ENCODE results near the gene NDUFAF8. TPM values are rescaled to one million over a fixed set of nuclear protein-coding genes. Genes with fewer than 3 reads are reported as not detected.

Gene NDUFAF8
- total RNA-seq, 4 donors from 2014 or later = 17.8 to 39.4 (median 25.9) TPM

DNA sequence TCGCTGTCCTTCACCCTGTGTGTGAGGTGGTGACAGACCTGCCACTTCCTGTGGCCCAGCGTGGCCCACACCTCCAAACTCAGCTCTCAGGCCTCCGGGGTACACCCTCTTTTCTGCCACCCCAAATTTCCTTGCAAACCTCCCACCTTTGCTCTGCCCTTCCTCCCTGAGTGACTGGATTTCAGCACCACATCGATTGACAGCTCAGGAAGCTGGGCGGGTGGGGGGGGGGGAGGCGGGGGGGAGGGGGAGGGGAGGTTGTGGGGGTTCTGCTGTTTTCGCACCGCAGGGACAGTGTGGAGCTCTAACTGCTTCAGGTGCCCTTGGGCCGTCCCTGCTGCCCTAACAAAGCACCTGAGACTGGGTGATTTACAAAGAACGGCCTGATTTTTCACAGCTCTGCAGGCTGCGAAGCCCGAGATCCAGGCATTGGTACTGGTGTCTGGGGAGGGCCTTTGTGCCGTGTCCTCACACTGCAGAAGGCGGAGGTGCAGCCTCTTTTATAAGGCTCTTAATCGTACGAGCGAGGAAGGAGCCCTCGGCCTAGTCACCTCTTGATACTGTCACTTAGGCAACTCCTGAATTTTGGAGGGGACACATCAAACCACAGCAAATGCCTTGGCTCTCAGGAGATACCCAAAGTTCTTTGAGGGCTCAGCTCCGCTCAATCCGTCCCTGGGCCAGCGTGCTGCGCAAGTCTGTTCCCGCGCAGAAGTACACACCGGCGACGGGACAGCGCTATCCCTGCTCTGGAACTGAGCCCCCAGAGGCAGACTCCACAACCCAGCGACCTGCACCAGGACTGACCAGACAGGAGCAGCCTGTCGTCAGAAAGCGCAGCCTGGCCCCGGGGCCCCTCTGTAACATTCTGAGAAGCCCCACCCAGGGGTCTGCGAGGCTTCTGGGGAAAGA lies 3.6 kb downstream of the NDUFAF8 start:
- H3K27me3 ChIP-seq = no peaks in the 10 kb centered on the region
- peaks cover 33% of the 10 kb centered on the region for H3K4me1 ChIP-seq
- TF ChIP-seq POLR2A (IDR thresholded peaks at IDR 0.05) (no peak), POLR2AphosphoS5 (IDR thresholded peaks at IDR 0.05) (no peak), EP300 (IDR thresholded peaks at IDR 0.05) (no peak)
- TF ChIP-seq, protein P1, sequence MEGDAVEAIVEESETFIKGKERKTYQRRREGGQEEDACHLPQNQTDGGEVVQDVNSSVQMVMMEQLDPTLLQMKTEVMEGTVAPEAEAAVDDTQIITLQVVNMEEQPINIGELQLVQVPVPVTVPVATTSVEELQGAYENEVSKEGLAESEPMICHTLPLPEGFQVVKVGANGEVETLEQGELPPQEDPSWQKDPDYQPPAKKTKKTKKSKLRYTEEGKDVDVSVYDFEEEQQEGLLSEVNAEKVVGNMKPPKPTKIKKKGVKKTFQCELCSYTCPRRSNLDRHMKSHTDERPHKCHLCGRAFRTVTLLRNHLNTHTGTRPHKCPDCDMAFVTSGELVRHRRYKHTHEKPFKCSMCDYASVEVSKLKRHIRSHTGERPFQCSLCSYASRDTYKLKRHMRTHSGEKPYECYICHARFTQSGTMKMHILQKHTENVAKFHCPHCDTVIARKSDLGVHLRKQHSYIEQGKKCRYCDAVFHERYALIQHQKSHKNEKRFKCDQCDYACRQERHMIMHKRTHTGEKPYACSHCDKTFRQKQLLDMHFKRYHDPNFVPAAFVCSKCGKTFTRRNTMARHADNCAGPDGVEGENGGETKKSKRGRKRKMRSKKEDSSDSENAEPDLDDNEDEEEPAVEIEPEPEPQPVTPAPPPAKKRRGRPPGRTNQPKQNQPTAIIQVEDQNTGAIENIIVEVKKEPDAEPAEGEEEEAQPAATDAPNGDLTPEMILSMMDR (IDR thresholded peaks at IDR 0.05) = no peak
- 80% methylated on average over 24 of the region's 33 CpGs for WGBS
- H3K36me3 ChIP-seq = peaks cover 9% of the 10 kb centered on the region
- DNase-seq (ENCODE audit: low spot score in 2 of 2) = no peak
- no peaks in the 10 kb centered on the region for H3K9me3 ChIP-seq
- no peak overlapping the region for H3K27ac ChIP-seq
- H3K4me3 ChIP-seq = no peak overlapping the region

DNA sequence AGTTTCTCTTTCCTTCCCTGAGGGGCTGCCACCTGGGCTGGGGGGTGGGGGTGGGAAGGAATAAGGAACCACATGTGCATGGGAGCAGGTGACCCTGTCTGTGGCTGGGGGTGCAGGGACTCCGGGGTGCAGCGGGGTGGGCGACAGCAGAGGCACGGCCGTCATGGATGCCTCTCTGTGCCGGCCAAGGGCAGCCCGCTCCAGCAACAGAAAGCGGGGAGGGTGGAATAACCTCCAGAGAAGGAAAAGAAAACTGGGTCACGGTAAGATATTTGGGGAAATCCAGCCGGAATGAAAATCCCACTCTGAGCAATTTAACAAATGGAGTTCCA lies 4.2 kb downstream of the NDUFAF8 start:
- Histone ChIP-seq H3K27me3 (no peaks in the 10 kb centered on the region), H3K27ac (no peak overlapping the region), H3K36me3 (peaks cover 9% of the 10 kb centered on the region), H3K4me3 (no peak overlapping the region), H3K9me3 (no peaks in the 10 kb centered on the region), H3K4me1 (peaks cover 27% of the 10 kb centered on the region)
- DNase-seq (ENCODE audit: low spot score in 2 of 2) = no peak
- WGBS = 82% methylated on average over 10 of the region's 10 CpGs
- TF ChIP-seq POLR2AphosphoS5 (IDR thresholded peaks at IDR 0.05) (no peak), POLR2A (IDR thresholded peaks at IDR 0.05) (no peak), EP300 (IDR thresholded peaks at IDR 0.05) (no peak)
- TF ChIP-seq, protein P1 (IDR thresholded peaks at IDR 0.05) = no peak

DNA sequence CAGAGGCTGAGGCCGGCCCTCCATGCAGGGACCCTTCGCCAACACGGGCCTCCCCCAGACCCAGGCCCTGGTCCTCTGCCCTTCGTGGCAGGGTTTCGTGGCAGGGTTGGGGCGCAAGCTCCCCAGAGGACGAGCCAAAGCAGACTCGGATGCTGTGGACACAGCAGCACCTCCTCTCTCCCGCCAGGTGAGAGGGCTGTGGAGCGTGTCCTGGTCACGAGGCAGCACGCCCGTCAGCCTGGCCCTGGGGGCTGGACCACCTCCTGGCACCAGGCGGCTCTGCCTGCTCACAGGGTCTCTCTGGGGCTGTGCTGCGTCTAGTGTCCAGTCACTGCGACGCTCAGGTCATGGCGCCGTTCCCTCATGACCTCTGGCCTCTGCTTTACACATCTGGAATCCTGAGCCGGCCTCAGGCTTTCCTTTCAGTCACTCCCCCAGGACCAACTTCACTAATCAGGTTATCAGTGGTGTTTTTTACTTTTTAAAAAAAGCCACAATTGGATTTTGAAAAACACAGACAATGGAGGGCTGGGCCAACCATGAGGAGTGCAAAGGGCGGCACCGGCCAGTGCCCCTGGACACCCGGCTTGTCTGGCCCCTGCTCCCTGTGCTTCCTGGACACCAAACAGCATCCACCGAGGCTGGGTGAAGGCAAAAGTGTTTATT lies 5.4 kb downstream of the NDUFAF8 start:
- H3K4me3 ChIP-seq = no peak overlapping the region
- 74% methylated on average over 17 of the region's 24 CpGs for WGBS
- no peaks in the 10 kb centered on the region for H3K9me3 ChIP-seq
- no peak overlapping the region for H3K27ac ChIP-seq
- peaks cover 10% of the 10 kb centered on the region for H3K36me3 ChIP-seq
- H3K27me3 ChIP-seq = no peaks in the 10 kb centered on the region
- no peak for DNase-seq (ENCODE audit: low spot score in 2 of 2)
- H3K4me1 ChIP-seq = peaks cover 24% of the 10 kb centered on the region
- TF ChIP-seq EP300 (IDR thresholded peaks at IDR 0.05) (no peak), POLR2AphosphoS5 (IDR thresholded peaks at IDR 0.05) (no peak), POLR2A (IDR thresholded peaks at IDR 0.05) (no peak)
- TF ChIP-seq, protein P1 (IDR thresholded peaks at IDR 0.05) = no peak

DNA sequence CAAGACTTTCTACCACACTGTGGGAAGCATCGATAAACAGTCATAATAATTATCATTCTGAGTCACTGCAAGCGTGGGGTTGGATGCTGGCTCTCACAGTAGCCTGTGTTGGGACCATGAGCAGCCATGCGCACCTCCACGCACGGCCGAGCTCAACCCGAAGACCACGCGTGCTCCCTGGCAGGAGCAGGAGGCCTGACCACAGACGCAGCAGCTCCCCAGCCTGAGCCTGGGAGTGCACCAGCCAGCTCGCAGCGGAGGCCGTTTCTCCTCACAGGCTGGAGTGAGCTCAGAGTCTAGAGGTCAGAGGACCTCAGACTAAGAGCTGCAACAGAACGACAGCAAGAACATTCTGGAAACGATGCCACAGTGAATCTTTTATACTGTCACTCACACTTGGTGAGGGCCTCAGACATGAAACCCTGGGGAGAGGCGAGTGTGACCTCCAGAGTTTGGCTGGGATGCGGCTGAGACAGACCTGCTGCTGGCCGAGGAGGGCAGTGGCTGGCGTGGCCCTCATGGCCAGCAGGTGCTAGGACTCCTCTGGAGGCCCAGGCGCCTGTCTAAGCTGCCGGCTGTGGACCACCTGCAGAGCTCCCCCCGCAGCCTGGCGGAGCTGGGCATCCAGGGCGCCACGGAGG lies 6.0 kb downstream of the NDUFAF8 start:
- TF ChIP-seq POLR2AphosphoS5 (IDR thresholded peaks at IDR 0.05) (no peak), POLR2A (IDR thresholded peaks at IDR 0.05) (no peak), EP300 (IDR thresholded peaks at IDR 0.05) (no peak)
- TF ChIP-seq, protein P1 (IDR thresholded peaks at IDR 0.05) = no peak
- no peaks in the 10 kb centered on the region for H3K9me3 ChIP-seq
- H3K4me3 ChIP-seq = no peak overlapping the region
- no peaks in the 10 kb centered on the region for H3K27me3 ChIP-seq
- DNase-seq (ENCODE audit: low spot score in 2 of 2) = no peak
- peaks cover 17% of the 10 kb centered on the region for H3K36me3 ChIP-seq
- peaks cover 18% of the 10 kb centered on the region for H3K4me1 ChIP-seq
- no peak overlapping the region for H3K27ac ChIP-seq
- 66% methylated on average over 11 of the region's 25 CpGs for WGBS
